ENCODE measurements around the gene KIF19.

GRCh38 chr17:74305865-74306654, 20.0 kb upstream of the KIF19 start:
- TF ChIP-seq CTCF (IDR thresholded peaks at IDR 0.05), result no peak
- no peak for TF ChIP-seq EZH2 (IDR thresholded peaks at IDR 0.05; ENCODE audit: borderline replicate concordance, insufficient read depth, low read depth, low read length, poor library complexity, severe bottlenecking)

Data from B cell (primary cell).